HG03175 (cell line): ENCODE data around the gene TESMIN.

Experiments used
- ATAC-seq: cut with Tn5 transposase; IDR thresholded peaks from one replicate; pipeline ENCODE4 v1.9.1; 2021; ENCODE audit warnings: mild to moderate bottlenecking, moderate library complexity; ENCODE audit not compliant: unreplicated experiment

The TESMIN gene

DNA sequence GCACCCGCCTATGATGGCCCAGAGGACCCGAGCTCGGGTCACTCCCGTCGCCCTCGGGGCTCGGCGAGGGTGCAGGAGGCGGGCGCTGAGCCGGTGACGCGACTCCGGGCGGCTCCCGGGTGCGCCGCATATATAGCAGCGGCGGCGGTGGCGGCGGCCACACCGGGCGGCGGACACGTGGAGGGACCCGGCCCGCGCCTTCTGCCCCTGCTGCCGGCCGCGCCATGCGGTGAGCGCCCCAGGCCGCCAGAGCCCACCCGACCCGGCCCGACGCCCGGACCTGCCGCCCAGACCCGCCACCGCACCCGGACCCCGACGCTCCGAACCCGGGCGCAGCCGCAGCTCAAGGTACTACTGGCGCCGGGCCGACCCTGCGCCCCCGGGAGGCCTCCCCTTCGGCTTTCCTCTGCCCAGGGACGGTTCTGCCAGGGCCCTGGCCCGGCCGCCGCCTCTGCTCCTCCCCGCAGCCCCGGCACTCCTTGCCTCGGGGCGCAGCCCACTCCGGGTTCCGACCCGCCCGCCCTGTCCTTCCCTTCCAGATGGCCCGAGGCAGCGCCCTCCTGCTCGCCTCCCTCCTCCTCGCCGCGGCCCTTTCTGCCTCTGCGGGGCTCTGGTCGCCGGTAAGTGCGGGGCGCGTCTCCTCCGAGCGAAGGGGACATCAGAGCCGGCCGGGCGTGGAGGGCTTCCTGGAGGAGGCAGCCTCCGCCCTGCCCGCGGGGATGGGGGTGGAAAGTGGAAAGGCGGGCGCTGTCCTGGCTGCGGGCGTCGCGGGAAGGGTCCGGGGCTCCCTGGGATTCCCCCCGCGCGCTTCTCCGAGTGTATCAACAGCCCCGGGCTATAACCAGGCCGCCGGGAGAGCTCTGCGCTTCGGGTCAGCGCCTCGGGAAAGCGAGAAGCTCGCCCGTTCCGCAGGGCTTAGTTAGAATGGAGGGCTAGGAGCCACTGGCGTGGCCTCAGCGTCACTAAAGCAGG, 66.6 kb downstream of the TESMIN start, which contains the start of gene GAL:
TSS of gene GAL (plus strand) at position 160 of the 972 bp plus-strand sequence. CDS start at position 540, 380 bp downstream.
- ATAC-seq, result no peak

DNA sequence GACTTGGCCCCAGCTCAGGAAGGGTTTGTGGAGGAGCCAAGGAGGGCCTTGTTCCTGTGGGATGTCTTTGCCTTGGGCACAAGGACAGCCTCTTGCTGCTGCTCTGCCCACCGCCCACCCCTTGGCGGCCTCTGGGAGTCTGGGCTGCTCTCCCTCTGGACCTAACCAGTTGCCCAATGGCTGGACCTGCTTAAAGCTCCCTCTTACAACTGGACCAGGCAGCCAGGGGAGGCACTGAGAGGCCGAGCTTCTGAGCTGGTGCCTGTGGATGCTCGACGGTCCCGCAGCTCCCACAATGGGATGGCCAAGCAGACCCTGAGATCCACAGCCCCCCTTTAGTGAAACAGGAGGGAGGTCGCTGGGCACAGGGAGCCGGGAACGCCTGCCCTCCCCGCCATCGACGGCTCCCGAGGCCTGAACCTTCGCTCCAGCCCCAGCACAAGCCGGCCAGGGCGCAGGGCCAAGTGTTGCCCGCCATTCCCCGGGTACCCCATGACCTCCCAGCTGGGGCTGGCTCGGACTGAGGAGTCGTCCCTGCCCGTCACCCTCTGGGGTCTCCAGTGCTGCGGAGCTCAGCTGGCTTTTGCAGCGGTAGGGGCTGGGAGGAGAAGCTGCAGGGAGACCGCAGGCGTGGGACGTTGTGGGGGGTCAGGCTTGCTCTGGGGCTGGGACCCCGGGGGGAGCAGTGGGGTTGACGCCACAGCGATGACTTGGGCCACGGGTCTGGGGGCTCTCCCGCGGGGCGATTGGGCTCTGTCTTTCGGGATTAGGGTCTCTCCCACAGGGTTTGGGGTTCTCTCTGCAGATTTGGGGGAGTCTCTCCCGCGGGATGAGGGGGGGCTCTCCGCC, 67.6 kb downstream of the TESMIN start:
- no peak for ATAC-seq

DNA sequence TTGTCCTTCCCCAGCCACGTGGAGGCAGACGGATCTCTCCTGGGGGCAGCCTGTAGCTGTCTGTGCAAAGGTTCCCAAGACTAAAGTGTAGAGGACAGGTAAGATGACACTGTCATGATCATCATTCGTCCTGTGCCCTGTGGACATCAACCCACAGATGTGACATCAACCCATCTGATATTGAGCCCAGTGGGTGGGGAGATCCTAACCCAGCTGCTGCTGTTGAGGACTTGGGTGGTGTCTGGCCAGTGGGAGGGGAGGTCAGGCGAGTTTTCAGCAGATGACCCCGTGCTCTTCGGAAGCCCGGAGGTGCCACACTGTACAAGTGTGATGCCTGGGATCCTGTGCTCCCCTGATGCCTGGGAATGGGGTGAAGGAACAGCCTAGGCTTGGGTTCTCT, 68.2 kb downstream of the TESMIN start:
- no peak for ATAC-seq

DNA sequence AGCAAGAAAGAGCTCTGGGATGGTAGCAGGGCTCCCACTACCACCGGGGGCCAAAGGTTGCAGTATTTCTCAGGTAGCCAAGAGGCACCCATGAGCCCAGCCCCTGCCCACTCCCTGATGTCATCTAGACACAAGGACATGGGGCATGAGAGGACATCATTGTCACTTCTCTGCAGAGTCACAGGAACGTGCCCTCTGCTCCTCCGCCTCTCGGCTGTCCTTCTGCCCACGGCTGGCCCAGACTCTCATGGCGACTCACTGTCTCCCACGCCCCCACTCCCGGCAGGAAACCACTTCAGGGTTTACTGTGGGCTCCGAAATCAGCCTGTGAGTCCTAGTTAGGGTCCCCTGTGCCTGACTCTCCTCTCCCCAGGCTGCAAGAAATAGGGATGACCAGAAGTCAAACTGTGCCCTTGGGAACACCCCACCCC, 68.8 kb downstream of the TESMIN start:
- ATAC-seq, result no peak

DNA sequence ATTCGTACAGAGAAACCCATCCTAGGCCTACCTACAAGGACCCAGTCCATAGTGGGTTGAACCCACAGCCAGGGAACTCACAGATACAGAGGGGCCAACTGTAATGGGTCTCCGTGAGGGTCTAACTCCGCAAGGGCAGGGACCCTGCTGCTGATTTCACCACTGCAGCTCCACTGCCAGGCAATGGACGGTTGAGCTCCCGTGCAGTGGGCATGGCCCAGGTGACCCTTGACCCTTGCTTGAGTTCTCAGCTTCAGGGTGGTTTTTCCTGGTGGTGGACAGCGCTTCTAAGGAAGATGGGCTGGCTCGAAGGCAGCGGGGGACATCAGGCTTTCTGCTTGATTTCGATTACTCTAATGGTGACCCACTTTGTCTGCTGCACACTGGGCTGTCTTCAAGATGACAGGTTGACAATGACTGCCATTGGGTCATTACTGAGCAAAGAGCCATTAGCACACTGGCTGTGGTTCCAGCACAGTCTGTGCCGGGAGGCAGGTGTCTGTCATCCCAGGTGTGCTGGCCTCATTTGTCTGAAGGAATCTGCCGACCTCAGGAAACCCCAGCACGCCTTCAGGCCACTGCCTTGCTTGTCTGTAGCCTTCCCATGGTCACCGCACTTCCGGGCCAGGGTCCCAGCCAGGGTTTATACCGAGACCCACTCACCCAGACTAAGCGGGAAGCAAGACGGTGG, 70.6 kb downstream of the TESMIN start:
- no peak for ATAC-seq

DNA sequence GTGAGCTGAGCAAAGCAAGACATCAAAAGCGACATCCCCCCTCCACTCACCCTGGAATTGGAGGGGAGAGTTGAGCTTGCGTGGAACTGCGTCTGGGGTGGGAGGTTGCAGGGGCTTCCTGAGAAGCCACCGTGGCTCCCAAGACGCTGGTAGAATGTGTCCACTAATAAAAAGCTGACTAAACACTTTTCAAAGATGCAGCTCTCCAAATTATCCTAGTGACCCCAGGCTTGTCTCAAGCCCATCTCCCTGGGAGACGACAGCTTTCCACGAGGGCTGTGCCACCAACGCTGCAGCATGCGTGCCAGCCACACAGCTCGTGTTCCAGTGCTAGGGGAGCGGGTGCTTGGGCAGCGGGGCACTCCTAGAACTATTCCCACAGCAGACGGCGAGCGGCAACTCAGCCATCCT, 73.3 kb downstream of the TESMIN start:
- ATAC-seq, result no peak

DNA sequence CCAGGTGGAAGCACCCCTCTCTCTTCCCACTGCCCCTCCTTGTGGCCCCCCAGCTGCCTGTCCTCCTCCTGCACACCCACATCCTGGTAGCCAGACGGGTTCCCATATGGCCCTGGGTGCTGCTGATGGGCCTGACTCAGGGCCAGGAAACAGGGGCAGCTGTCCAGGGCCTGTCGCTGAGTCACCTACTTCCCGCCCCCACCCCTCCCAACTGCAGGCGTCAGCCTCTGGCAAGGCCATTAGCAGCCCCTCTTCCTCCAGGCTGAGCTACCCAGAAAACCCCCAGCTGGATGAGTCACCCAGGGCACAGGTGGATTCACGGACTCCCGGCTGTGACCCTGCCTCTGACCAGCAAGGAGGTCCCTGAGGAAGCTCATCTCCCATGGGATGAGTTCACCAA, 73.9 kb downstream of the TESMIN start:
- ATAC-seq, result no peak

DNA sequence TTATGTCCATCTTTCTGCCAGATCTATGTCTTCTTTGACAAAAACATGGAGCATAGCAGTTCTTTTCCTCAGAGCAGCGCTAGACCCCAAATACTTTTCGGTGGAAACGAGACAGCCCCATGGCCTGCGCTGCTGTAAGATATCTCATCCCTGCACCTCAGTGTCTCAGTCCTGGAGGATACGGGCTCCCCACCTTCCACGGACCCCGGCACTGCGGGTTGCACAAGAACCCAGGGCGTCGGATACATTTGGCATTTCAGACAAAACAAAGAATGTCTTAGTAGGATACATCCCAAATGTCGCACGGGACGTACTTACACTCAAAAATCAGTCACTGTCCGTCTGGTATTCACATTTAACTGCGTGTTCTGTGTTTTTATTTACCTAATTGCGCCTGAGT, 76.9 kb downstream of the TESMIN start:
- no peak for ATAC-seq

DNA sequence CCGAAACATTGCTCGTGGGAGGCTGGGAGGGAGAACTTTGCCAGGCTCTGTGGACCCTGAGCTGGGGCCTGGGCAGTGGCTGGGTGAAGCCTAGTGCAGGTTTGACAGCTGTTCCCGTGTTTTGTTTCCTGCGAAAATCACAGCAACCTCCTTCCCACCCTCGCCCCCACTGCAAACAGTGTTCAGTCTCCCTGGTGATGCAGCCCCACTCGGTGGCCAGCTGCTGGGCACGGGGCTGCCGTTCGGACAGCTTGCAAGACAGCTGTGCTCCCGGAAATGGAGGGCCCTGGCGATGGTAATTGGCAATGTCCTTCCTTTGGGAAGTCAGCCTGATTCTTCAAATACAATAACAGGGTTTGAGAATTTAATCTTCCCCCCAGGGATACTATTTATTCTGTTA, 77.3 kb downstream of the TESMIN start:
- no peak for ATAC-seq

DNA sequence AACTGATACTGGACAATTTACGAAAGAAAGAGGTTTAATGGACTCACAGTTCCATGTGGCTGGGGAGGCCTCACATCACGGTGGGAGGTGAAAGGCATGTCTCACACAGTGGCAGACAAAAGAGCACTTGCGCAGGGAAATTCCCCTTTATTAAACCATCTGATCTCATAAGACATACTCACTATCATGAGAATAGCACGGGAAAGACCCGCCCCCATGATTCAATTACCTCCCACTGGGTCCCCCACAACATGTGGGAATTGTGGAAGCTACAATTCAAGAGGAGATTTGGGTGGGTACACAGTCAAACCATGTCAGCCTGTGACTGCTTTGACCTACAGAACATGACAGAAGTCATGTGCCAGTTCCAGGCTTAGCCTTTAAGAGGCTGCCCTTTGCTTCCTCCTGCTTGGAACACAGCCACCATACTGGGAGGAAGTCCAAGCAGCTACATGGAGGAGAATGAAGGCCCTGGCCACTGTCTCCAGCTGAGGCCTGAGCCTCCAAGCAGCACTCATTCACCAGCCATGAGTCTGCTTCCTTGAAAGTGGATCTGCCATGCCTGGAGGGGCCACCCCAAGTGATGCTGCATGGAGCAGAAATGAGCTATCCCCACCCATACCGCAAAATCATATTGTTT, 77.9 kb downstream of the TESMIN start:
- ATAC-seq, result no peak

DNA sequence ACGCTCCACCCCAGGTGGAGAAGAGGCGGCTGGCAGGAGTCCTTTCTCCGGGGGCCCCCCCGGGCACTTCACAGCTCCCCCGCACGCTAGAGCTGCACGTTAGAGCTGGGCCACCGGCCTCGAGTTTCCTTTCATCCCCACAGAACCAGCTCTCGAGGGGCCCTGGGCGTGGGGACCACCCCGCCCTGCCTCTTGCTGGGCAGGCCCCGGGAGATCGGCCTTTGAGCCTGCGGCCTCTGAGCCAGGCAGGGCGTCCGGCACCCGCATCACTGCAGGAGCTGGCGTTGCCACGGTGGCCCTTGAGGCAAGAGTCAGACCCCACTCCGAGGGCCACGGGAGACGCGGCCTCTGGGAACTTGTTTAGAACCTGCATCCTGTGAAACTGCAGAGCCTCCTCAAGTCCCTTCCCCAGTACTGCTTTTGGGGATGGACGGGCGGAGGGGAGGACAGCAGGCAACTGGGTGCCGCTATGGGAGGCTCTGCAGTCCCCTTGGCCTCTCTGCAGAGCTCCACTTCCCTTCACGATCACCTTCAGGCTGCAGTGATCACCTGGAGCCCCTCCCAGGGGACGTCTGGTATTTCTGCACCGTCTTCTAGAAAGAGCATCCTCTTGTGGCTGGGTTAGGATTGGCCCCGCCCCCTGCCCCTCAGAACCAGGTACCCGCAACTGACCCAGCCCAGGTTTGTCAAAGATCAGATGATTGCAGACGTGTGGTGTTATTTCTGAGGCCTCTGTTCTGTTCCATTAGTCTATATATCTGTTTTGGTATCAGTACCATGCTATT, 80.9 kb downstream of the TESMIN start:
- ATAC-seq, result no peak

DNA sequence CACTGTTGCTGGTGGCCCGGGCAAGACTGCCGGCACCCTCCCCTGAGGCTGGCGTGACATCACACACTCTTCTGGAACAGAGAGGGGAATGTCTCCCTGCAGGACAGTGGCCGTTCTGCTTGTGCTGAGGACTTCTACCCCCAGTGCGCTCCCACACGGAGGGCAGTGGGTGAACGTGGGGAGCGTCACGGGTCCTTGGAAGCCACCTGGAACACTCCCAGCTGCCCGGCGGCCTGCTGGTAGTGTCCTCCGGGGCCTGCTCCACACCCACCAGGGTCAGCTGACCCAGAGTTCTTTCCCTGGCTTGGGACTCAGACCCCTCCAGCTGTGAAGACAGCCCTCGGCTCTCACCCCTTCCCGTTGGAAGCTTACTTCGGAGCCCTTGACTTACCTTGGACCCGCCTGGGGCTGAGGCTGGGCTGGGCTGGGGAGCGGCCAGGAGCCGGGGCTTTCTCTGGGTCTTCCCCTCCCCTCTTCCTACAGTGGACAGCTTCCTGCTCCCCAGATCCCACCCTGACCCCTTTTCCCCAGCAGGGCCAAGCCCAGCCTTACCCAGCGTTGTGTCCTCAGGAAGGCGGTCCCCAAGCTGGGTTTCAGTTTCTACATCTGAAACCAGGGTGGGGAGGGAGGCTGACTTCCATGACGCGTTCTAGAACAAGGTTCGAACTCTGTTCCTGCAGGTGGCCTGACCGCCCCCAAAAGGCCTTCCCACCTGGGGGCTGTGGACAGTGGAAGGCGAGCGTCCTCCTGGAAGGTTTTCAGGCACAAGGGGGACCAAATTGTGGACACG, 81.8 kb downstream of the TESMIN start:
- no peak for ATAC-seq

DNA sequence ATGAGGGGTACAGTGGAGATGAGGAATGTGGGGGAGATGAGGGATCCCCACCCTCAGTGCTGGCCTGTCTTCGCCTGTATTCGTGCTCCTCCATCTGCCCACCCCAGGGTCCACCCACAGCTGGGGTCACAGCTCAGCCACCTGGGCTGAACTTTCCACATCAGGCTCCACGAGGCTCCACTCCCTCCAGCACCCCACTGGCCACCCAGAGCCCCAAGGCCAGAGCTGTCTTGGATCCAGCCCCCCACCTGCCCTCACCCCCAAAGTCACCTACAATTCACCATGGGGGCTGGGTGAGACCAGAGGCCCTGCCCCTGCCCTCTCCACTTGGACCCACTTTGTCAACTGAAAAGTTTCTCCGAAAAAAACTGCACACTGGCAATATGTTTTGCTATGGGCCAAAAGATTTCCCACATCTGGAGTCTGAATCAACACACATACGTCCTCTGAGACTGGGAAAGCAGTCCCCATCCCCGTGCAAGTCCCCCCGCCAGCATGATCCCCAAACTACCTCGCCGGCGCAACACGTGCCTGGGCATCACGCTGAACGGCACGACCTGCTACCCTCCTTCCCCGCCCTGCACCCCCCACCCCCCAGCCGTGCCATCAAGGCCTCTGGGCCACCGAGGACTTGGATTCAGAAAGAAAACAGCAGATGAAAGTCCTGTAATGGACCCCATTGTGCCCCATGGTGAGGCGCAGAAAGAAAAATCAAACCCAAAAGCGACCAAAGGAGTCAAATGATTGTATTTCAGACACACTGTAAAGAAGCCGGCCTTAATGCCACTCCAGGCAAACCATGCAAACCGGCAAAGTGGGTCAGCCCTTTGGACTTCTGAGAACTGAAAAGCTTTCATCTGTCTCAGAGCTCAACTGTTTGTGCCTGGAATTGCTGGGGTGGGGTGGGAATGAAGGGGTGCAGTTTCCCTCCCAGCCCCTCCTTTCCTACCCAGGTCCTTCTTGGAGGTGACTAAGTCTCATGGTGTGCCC, 83.5 kb downstream of the TESMIN start:
- no peak for ATAC-seq

DNA sequence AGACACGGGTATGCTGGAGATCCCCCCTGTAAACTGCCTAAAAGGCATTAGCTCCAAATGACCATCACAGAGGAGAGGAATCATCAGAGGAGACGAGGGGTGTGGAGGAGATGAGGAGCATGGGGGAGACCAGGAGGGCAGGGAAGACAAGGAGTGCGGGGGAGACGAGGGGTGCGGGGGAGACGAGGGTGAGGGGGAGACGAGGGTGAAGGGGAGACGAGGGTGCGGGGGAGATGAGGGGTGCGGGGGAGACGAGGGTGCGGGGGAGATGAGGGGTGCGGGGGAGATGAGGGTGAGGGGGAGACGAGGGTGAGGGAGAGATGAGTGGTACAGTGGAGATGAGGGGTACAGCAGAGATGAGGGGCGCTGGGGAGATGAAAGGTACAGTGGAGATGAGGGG, 84.5 kb downstream of the TESMIN start:
- ATAC-seq, result no peak

DNA sequence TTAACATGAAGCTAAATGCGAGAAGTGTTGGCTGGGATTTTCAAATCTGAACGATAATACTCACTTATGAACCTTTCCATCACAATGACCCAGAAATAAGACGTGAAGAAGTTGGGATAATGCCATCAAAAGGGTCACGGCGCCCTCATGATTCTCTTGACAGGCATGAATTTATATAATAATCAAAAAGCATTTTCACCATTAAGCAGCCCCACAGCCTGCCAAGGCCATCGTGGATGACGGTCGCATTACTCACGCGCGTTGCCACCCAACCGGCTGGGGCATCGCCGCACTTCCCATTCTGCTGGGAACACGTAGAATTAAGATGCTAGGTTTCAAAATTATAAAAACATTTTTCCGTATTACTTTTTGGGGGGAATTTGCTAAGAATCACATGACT, 85.9 kb downstream of the TESMIN start:
- ATAC-seq, result no peak

DNA sequence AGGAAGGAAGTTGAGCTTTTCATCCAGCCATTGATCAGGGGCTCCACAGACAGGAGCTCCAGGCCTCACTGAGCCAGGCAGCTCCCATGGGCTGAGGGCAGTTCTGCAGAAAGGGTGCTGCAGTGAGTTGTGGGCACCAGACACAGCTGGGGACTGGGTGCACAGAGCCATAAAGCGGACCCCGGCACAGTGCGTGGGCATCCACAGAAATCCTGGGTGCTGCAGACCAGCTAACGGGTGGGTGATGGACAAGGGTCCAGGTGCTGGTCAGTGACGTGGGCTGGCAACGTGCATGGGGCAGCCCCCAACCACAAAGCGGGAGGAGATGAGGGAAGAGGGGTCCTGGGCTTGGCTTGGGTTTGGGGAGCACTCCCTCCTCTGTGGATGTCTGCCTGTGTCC, 86.4 kb downstream of the TESMIN start:
- ATAC-seq, result no peak

DNA sequence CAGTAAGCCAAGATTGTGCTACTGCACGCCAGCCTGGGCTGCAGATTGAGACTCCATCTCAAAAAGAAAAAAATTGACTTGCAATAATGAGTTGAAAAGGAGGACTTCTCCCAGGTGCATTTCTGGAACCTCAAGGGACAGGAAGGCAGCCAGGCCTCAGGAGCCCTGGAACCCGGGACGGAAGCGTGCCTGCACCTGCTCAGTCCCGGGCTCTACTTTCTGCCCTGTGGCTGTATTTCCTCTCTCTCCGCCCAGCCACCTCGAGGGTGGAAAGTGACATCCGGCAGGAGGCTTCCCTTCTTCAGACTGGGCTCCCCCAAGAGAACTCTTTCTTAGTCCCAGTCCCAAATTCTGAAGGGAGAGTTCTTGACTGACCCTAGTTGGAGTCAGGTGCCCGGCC, 87.2 kb downstream of the TESMIN start:
- ATAC-seq, result no peak

DNA sequence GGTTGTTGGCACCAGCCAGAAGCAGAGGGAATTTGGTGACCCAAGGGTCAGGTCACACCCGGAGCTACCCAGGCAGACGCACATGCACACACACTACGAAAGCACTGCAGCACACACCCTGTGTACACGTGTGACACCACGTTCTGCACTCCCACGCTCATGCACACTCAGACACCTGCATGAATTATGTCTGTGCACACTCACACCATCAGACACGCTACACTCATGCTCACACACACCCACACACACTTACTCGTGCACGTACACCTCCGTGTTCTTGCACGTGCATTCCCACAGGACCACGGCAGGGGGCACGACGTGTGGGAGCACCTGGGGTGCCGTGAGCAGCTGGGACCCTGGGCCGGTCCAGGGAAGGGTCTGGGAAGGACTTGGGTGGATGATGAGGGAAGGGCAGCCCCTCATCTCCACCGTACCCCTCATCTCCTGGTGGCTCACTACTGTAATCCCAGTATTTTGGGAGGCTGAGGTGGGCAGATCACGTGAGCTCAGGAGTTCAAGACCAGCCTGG, 87.8 kb downstream of the TESMIN start:
- ATAC-seq, result no peak
